GM19395 (cell line): ENCODE data around the gene CNGA2.

ENCODE experiments used
- ATAC-seq: cut with Tn5 transposase; IDR thresholded peaks from one replicate; pipeline ENCODE4 v1.9.1; 2021; ENCODE audit warnings: mild to moderate bottlenecking, moderate library complexity; ENCODE audit not compliant: unreplicated experiment

CNGA2 gene

GRCh38 chrX:151746502-151746901 lies 12.0 kb downstream of the CNGA2 start:
- no peak for ATAC-seq

- no peak for ATAC-seq
Observed at GRCh38 chrX:151750511-151750910, 16.0 kb downstream of the CNGA2 start.

- no peak for ATAC-seq
Observed at GRCh38 chrX:151752847-151753246, 18.3 kb downstream of the CNGA2 start.

GRCh38 chrX:151753313-151754046 lies 18.9 kb downstream of the CNGA2 start:
- ATAC-seq = peak; percentile 80

- no peak for ATAC-seq
Observed at GRCh38 chrX:151754047-151754429, 19.5 kb downstream of the CNGA2 start.

- no peak for ATAC-seq
Observed at GRCh38 chrX:151754641-151755215, 20.2 kb downstream of the CNGA2 start.

GRCh38 chrX:151759041-151759708 lies 24.6 kb downstream of the CNGA2 start:
- ATAC-seq = no peak

- ATAC-seq = no peak
Observed at GRCh38 chrX:151762802-151763201, 28.3 kb downstream of the CNGA2 start.

- no peak for ATAC-seq
Observed at GRCh38 chrX:151763711-151764110, 29.2 kb downstream of the CNGA2 start.

- no peak for ATAC-seq
Observed at GRCh38 chrX:151765026-151765425, 30.5 kb downstream of the CNGA2 start.

- ATAC-seq = no peak
Observed at GRCh38 chrX:151771726-151772125, 37.2 kb downstream of the CNGA2 start.

- ATAC-seq = no peak
Observed at GRCh38 chrX:151773434-151773833, 38.9 kb downstream of the CNGA2 start.

GRCh38 chrX:151774421-151774820 lies 39.9 kb downstream of the CNGA2 start:
- no peak for ATAC-seq

GRCh38 chrX:151776181-151776731 lies 41.7 kb downstream of the CNGA2 start:
- ATAC-seq = no peak

- no peak for ATAC-seq
Observed at GRCh38 chrX:151776936-151777335, 42.4 kb downstream of the CNGA2 start.

- no peak for ATAC-seq
Observed at GRCh38 chrX:151779258-151779657, 44.7 kb downstream of the CNGA2 start.

GRCh38 chrX:151780621-151781020 lies 46.1 kb downstream of the CNGA2 start:
- no peak for ATAC-seq

- no peak for ATAC-seq
Observed at GRCh38 chrX:151789179-151789800, 54.7 kb downstream of the CNGA2 start.

GRCh38 chrX:151790481-151791160 lies 56.1 kb downstream of the CNGA2 start:
- no peak for ATAC-seq

- no peak for ATAC-seq
Observed at GRCh38 chrX:151791961-151792360, 57.4 kb downstream of the CNGA2 start.

- ATAC-seq = no peak
Observed at GRCh38 chrX:151792505-151792904, 58.0 kb downstream of the CNGA2 start.
